HepG2 (cell line): Measurements from ENCODE around the gene SIRT6. TPM values are rescaled to one million over a fixed set of nuclear protein-coding genes. Genes with fewer than 3 reads are reported as not detected.

Experiments used
- ELF4 ChIP-seq: sonication (generic); formaldehyde crosslinking; IDR thresholded peaks from 2 replicates; pipeline ENCODE4 v1.5.0; 2020; ENCODE audit warnings: missing genetic modification reagents, mild to moderate bottlenecking, moderate library complexity, borderline replicate concordance
- HNF4G ChIP-seq, 2 experiments: sonication (generic) in 1 of 2; formaldehyde crosslinking in 1 of 2; IDR thresholded peaks; 2 replicates each; pipeline versions ENCODE4 v1.4.0 to v1.6.1; 2011 to 2020; ENCODE audit warnings: borderline replicate concordance in 2 of 2, low read depth in 2 of 2, mild to moderate bottlenecking in 2 of 2, low read length in 1 of 2, missing genetic modification reagents in 1 of 2, moderate library complexity in 1 of 2
- NR2C2 ChIP-seq: sonication (generic); formaldehyde crosslinking; IDR thresholded peaks from 2 replicates; pipeline ENCODE4 v1.4.0; 2020; ENCODE audit warnings: missing genetic modification reagents, mild to moderate bottlenecking, moderate library complexity, borderline replicate concordance
- PRPF4 ChIP-seq: fragments of 200-400 bp; formaldehyde crosslinking; IDR thresholded peaks from 2 replicates; pipeline ENCODE4 v1.6.1; 2016; ENCODE audit warnings: low read length, low read depth; ENCODE audit not compliant: poor library complexity, severe bottlenecking
- REXO4 ChIP-seq: sonication (generic); formaldehyde crosslinking; IDR thresholded peaks from 2 replicates; pipeline ENCODE4 v1.8.0; 2022; ENCODE audit warnings: missing genetic modification reagents, mild to moderate bottlenecking, borderline replicate concordance
- STAG1 ChIP-seq: sonication (generic); formaldehyde crosslinking; IDR thresholded peaks from 2 replicates; pipeline ENCODE4 v1.4.0; 2020; ENCODE audit warnings: missing genetic modification reagents
- TBL1XR1 ChIP-seq: fragments of 150-350 bp; IDR thresholded peaks from 2 replicates; pipeline ENCODE4 v1.6.1; 2014; ENCODE audit warnings: borderline replicate concordance, low read length; ENCODE audit not compliant: partially characterized antibody
- ZNF20 ChIP-seq: sonication (generic); formaldehyde crosslinking; IDR thresholded peaks from 2 replicates; pipeline ENCODE4 v1.4.0; 2020; ENCODE audit warnings: mild to moderate bottlenecking, moderate library complexity, missing genetic modification reagents
- ZNF317 ChIP-seq: sonication (generic); formaldehyde crosslinking; IDR thresholded peaks from 2 replicates; pipeline ENCODE4 v1.5.0; 2020; ENCODE audit warnings: mild to moderate bottlenecking, missing genetic modification reagents
- ZNF331 ChIP-seq: sonication (generic); formaldehyde crosslinking; IDR thresholded peaks from 2 replicates; pipeline ENCODE4 v1.4.0; 2020; ENCODE audit warnings: missing genetic modification reagents
- ZNF713 ChIP-seq: sonication (generic); formaldehyde crosslinking; IDR thresholded peaks from 2 replicates; pipeline ENCODE4 v1.4.0; 2020; ENCODE audit warnings: mild to moderate bottlenecking, missing genetic modification reagents
- polyA plus RNA-seq, 8 experiments: library from polyadenylated mRNA; depleted of rRNA in 3 of 8; stranded (reverse) in 7 of 8; unstranded in 1 of 8; fragments of >200 nt; fragmentation: Illumina TruSeq in 4 of 8; extraction: Trizol in 4 of 8; gene quantifications; 2 replicates each; pipeline versions ENCODE4 v1.2.1 to v1.2.3, GENCODE V29; 2011 to 2016; ENCODE audit warnings: low read depth in 4 of 8, missing spikeins in 1 of 8, mixed read lengths in 1 of 8; ENCODE audit not compliant: insufficient read depth in 1 of 8
- total RNA-seq, 5 experiments: library from RNA; depleted of rRNA; stranded (reverse); fragments of >200 nt; fragmentation: Illumina TruSeq; extraction: Trizol; gene quantifications; 2 replicates each; pipeline ENCODE4 v1.2.3, GENCODE V29; 2016; ENCODE audit warnings: low read depth in 1 of 5
- TF ChIP-seq, protein P1 (sequence below), 2 experiments: sonication (generic) in 1 of 2; formaldehyde crosslinking in 1 of 2; IDR thresholded peaks; 2 replicates each; pipeline versions ENCODE4 v1.6.1 to v1.9.0; 2014 to 2022; ENCODE audit warnings: antibody characterized with exemption in 1 of 2, borderline replicate concordance in 1 of 2, inconsistent platforms in 1 of 2, low read depth in 1 of 2, missing genetic modification reagents in 1 of 2
- TF ChIP-seq, protein P2 (sequence below): sonication (generic); formaldehyde crosslinking; IDR thresholded peaks from 2 replicates; pipeline ENCODE4 v1.8.1; 2023; ENCODE audit warnings: mild to moderate bottlenecking, missing genetic modification reagents
- TF ChIP-seq, protein P3 (sequence below): sonication (generic); formaldehyde crosslinking; IDR thresholded peaks from 2 replicates; pipeline ENCODE4 v1.4.0; 2020; ENCODE audit warnings: mild to moderate bottlenecking, low read depth, missing genetic modification reagents
- TF ChIP-seq, protein P4 (sequence below): sonication (generic); formaldehyde crosslinking; IDR thresholded peaks from 2 replicates; pipeline ENCODE4 v1.4.0; 2020; ENCODE audit warnings: mild to moderate bottlenecking, missing genetic modification reagents
- TF ChIP-seq, protein P5 (sequence below): IDR thresholded peaks from 2 replicates; pipeline ENCODE4 v1.6.1; 2012; ENCODE audit warnings: low read depth, low read length, improper control_type of control experiment
- TF ChIP-seq, protein P6 (sequence below): sonication (generic); formaldehyde crosslinking; IDR thresholded peaks from 2 replicates; pipeline ENCODE4 v1.4.0; 2020; ENCODE audit warnings: missing genetic modification reagents

The SIRT6 gene
- total and polyA plus RNA-seq, 2 of the 13 experiments (the other 11 are each of a cell fraction or from before 2014, with no cell fraction given) = 11.0 to 18.4 TPM

DNA sequence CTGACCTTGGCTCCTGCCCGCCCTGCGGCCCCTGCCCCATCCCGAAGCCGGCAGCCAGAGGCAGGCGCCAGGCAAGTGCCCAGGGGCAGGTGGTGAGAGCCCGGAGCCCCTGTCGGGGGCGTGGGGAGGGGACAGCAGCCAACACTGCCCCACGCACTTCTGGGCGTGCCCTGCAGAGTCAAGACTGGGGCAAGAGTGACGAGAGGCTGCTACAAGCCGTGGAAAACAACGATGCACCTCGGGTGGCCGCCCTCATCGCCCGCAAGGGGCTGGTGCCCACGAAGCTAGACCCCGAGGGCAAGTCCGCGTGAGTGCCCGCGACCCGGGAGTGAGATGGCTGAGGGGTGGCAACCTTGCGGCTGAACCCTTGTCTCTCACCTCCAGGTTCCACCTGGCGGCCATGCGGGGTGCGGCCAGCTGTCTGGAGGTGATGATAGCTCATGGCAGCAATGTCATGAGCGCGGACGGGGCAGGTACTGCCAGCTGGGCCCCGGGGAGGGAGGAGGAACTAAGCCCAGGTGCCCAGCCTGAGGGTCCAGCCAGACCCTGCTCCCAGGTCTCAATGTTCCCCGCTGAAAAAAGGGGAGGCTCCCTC, 17.4 kb upstream of the SIRT6 start (continued):
- TF ChIP-seq PRPF4 (no peak), TBL1XR1 (no peak), REXO4 (CRISPR knock-in tag) (no peak), ZNF20 (CRISPR knock-in tag) (no peak), STAG1 (CRISPR knock-in tag) (peak; percentile 53), HNF4G (IDR thresholded peaks at IDR 0.05; ENCODE audit: borderline replicate concordance, low read depth, low read length) (no peak), HNF4G (CRISPR knock-in tag; IDR thresholded peaks at IDR 0.05; ENCODE audit: borderline replicate concordance, low read depth) (no peak), ELF4 (CRISPR knock-in tag) (no peak), ZNF331 (CRISPR knock-in tag) (no peak), ZNF317 (CRISPR knock-in tag) (no peak), NR2C2 (no peak), ZNF713 (CRISPR knock-in tag) (no peak)
- TF ChIP-seq, protein P1, sequence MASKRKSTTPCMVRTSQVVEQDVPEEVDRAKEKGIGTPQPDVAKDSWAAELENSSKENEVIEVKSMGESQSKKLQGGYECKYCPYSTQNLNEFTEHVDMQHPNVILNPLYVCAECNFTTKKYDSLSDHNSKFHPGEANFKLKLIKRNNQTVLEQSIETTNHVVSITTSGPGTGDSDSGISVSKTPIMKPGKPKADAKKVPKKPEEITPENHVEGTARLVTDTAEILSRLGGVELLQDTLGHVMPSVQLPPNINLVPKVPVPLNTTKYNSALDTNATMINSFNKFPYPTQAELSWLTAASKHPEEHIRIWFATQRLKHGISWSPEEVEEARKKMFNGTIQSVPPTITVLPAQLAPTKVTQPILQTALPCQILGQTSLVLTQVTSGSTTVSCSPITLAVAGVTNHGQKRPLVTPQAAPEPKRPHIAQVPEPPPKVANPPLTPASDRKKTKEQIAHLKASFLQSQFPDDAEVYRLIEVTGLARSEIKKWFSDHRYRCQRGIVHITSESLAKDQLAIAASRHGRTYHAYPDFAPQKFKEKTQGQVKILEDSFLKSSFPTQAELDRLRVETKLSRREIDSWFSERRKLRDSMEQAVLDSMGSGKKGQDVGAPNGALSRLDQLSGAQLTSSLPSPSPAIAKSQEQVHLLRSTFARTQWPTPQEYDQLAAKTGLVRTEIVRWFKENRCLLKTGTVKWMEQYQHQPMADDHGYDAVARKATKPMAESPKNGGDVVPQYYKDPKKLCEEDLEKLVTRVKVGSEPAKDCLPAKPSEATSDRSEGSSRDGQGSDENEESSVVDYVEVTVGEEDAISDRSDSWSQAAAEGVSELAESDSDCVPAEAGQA (IDR thresholded peaks at IDR 0.05; ENCODE audit: low read depth) = no peak
- TF ChIP-seq, protein P1 (CRISPR knock-in tag; IDR thresholded peaks at IDR 0.05; ENCODE audit: borderline replicate concordance) = no peak
- TF ChIP-seq, protein P2, sequence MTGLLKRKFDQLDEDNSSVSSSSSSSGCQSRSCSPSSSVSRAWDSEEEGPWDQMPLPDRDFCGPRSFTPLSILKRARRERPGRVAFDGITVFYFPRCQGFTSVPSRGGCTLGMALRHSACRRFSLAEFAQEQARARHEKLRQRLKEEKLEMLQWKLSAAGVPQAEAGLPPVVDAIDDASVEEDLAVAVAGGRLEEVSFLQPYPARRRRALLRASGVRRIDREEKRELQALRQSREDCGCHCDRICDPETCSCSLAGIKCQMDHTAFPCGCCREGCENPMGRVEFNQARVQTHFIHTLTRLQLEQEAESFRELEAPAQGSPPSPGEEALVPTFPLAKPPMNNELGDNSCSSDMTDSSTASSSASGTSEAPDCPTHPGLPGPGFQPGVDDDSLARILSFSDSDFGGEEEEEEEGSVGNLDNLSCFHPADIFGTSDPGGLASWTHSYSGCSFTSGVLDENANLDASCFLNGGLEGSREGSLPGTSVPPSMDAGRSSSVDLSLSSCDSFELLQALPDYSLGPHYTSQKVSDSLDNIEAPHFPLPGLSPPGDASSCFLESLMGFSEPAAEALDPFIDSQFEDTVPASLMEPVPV (CRISPR knock-in tag) = no peak
- TF ChIP-seq, protein P3, sequence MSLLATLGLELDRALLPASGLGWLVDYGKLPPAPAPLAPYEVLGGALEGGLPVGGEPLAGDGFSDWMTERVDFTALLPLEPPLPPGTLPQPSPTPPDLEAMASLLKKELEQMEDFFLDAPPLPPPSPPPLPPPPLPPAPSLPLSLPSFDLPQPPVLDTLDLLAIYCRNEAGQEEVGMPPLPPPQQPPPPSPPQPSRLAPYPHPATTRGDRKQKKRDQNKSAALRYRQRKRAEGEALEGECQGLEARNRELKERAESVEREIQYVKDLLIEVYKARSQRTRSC = no peak
- TF ChIP-seq, protein P4, sequence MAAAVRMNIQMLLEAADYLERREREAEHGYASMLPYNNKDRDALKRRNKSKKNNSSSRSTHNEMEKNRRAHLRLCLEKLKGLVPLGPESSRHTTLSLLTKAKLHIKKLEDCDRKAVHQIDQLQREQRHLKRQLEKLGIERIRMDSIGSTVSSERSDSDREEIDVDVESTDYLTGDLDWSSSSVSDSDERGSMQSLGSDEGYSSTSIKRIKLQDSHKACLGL (CRISPR knock-in tag) = 0 out of 2 replicates have a peak, but pooled peaks have one; percentile 23
- TF ChIP-seq, protein P5, sequence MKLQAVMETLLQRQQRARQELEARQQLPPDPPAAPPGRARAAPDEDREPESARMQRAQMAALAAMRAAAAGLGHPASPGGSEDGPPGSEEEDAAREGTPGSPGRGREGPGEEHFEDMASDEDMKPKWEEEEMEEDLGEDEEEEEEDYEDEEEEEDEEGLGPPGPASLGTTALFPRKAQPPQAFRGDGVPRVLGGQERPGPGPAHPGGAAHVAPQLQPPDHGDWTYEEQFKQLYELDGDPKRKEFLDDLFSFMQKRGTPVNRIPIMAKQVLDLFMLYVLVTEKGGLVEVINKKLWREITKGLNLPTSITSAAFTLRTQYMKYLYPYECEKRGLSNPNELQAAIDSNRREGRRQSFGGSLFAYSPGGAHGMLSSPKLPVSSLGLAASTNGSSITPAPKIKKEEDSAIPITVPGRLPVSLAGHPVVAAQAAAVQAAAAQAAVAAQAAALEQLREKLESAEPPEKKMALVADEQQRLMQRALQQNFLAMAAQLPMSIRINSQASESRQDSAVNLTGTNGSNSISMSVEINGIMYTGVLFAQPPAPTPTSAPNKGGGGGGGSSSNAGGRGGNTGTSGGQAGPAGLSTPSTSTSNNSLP = no peak
- TF ChIP-seq, protein P6, sequence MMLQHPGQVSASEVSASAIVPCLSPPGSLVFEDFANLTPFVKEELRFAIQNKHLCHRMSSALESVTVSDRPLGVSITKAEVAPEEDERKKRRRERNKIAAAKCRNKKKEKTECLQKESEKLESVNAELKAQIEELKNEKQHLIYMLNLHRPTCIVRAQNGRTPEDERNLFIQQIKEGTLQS = no peak
